ENCODE measurements around the gene GBE1.

Gene GBE1

DNA sequence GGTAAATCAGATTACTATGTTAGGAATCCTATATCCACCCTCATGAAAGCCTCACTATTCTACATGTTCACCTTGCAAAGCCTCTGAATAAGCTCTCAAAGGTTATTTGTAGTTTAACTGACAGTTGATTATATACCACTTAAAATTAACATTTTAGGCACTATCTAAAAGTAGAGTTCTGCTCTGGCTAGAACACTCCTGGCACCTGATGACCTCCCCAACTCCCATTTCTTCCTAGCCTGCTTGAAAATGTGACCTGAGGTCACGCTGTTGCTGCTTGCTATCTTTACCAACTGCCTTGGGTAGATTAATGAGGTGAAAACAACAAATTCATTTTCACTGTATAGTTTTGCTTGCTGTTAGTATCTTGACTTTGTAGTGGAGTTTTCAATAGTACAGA lies 220.7 kb downstream of the GBE1 start:
- no peak overlapping the region for H3K4me3 ChIP-seq (ENCODE audit: low read length, poor library complexity, severe bottlenecking)
- H3K27me3 ChIP-seq (ENCODE audit: insufficient read depth, low read length, poor library complexity, severe bottlenecking), result no peaks in the 10 kb centered on the region
- no peak overlapping the region for H3K4me2 ChIP-seq (ENCODE audit: low read depth, low read length, poor library complexity, severe bottlenecking)
- no peaks in the 10 kb centered on the region for H3K9me2 ChIP-seq (replicated peaks; ENCODE audit: low read depth, low read length)
- no peaks in the 10 kb centered on the region for H3K4me1 ChIP-seq (ENCODE audit: insufficient read depth, low read length, poor library complexity, severe bottlenecking)
- H3F3A ChIP-seq (ENCODE audit: low read depth), result no peaks in the 10 kb centered on the region
- H3K36me3 ChIP-seq (ENCODE audit: insufficient read depth, low read length), result peaks cover 14% of the 10 kb centered on the region; the same call in 1 of the 2 replicates
- H3K9ac ChIP-seq (ENCODE audit: low read depth, low read length, poor library complexity, severe bottlenecking), result no peak overlapping the region
- no peaks in the 10 kb centered on the region for H3K79me2 ChIP-seq (ENCODE audit: insufficient read depth, low read length)
- H2AFZ ChIP-seq (ENCODE audit: low read length), result no peak overlapping the region
- TF ChIP-seq, protein P1, sequence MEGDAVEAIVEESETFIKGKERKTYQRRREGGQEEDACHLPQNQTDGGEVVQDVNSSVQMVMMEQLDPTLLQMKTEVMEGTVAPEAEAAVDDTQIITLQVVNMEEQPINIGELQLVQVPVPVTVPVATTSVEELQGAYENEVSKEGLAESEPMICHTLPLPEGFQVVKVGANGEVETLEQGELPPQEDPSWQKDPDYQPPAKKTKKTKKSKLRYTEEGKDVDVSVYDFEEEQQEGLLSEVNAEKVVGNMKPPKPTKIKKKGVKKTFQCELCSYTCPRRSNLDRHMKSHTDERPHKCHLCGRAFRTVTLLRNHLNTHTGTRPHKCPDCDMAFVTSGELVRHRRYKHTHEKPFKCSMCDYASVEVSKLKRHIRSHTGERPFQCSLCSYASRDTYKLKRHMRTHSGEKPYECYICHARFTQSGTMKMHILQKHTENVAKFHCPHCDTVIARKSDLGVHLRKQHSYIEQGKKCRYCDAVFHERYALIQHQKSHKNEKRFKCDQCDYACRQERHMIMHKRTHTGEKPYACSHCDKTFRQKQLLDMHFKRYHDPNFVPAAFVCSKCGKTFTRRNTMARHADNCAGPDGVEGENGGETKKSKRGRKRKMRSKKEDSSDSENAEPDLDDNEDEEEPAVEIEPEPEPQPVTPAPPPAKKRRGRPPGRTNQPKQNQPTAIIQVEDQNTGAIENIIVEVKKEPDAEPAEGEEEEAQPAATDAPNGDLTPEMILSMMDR (conservative IDR thresholded peaks at IDR 0.05; ENCODE audit: low read length), result no peak
- no peak for TF ChIP-seq EZH2phosphoT487 (IDR thresholded peaks at IDR 0.05; ENCODE audit: borderline replicate concordance)
- H4K20me1 ChIP-seq (ENCODE audit: insufficient read depth, low read length, poor library complexity, severe bottlenecking), result no peaks in the 10 kb centered on the region
- no peaks in the 10 kb centered on the region for H3K9me3 ChIP-seq (ENCODE audit: insufficient read depth, low read depth, low read length)

DNA sequence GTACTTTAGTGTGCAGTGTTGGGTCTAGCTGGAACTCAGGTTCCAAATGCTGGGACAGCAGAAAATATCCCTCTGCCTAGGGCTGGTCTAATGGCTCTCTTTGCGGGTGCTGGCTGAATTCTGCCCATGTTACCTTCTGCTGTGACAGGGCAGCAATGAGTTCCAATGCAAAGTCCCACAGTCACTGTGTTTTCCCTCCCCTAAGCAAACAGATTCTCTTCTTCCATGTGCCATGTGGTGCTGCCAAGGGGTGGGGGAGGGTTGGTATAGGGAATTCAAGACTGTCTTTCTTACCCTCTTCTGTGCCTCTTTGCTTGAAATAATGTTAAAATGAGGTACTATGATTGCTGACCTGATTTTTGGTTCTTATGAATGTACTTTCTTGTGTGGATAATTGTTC lies 229.6 kb downstream of the GBE1 start:
- Histone ChIP-seq H3F3A (ENCODE audit: low read depth) (no peaks in the 10 kb centered on the region), H3K27me3 (ENCODE audit: insufficient read depth, low read length, poor library complexity, severe bottlenecking) (no peaks in the 10 kb centered on the region), H3K9ac (ENCODE audit: low read depth, low read length, poor library complexity, severe bottlenecking) (no peak overlapping the region), H3K36me3 (ENCODE audit: insufficient read depth, low read length) (peaks cover 76% of the 10 kb centered on the region), H3K9me2 (replicated peaks; ENCODE audit: low read depth, low read length) (no peaks in the 10 kb centered on the region), H3K79me2 (ENCODE audit: insufficient read depth, low read length) (no peaks in the 10 kb centered on the region), H4K20me1 (ENCODE audit: insufficient read depth, low read length, poor library complexity, severe bottlenecking) (no peaks in the 10 kb centered on the region), H3K9me3 (ENCODE audit: insufficient read depth, low read depth, low read length) (no peaks in the 10 kb centered on the region), H3K4me1 (ENCODE audit: insufficient read depth, low read length, poor library complexity, severe bottlenecking) (no peaks in the 10 kb centered on the region), H3K4me3 (ENCODE audit: low read length, poor library complexity, severe bottlenecking) (no peak overlapping the region), H3K4me2 (ENCODE audit: low read depth, low read length, poor library complexity, severe bottlenecking) (no peak overlapping the region), H2AFZ (ENCODE audit: low read length) (no peak overlapping the region)
- TF ChIP-seq, protein P1 (conservative IDR thresholded peaks at IDR 0.05; ENCODE audit: low read length), result no peak
- no peak for TF ChIP-seq EZH2phosphoT487 (IDR thresholded peaks at IDR 0.05; ENCODE audit: borderline replicate concordance)

DNA sequence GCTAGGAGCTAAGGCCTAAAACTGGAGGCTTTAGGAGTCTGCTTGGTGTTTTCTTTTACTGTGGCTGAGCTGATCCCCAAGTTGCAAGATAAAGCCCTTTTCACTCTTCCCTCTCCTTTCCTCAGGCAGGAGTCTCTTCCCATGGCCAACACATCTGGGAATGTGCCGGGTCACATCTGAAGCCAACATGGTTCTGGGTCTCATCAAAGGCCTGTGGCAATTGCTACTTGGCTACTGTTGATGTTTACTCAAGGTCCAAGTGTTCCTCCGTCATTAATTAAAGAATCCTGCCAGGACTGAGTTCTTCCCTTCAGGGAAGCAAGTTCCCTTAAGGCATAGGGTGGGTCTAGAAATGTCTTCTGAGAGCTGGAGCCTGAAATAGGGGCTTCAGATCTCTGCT lies 230.2 kb downstream of the GBE1 start:
- Histone ChIP-seq H3K4me1 (ENCODE audit: insufficient read depth, low read length, poor library complexity, severe bottlenecking) (no peaks in the 10 kb centered on the region), H3K4me2 (ENCODE audit: low read depth, low read length, poor library complexity, severe bottlenecking) (no peak overlapping the region), H3K4me3 (ENCODE audit: low read length, poor library complexity, severe bottlenecking) (no peak overlapping the region), H4K20me1 (ENCODE audit: insufficient read depth, low read length, poor library complexity, severe bottlenecking) (no peaks in the 10 kb centered on the region), H3F3A (ENCODE audit: low read depth) (no peaks in the 10 kb centered on the region), H2AFZ (ENCODE audit: low read length) (no peak overlapping the region), H3K27me3 (ENCODE audit: insufficient read depth, low read length, poor library complexity, severe bottlenecking) (no peaks in the 10 kb centered on the region), H3K9me3 (ENCODE audit: insufficient read depth, low read depth, low read length) (no peaks in the 10 kb centered on the region), H3K36me3 (ENCODE audit: insufficient read depth, low read length) (peaks cover 71% of the 10 kb centered on the region), H3K79me2 (ENCODE audit: insufficient read depth, low read length) (no peaks in the 10 kb centered on the region), H3K9me2 (replicated peaks; ENCODE audit: low read depth, low read length) (no peaks in the 10 kb centered on the region), H3K9ac (ENCODE audit: low read depth, low read length, poor library complexity, severe bottlenecking) (no peak overlapping the region)
- TF ChIP-seq, protein P1 (conservative IDR thresholded peaks at IDR 0.05; ENCODE audit: low read length), result no peak
- no peak for TF ChIP-seq EZH2phosphoT487 (IDR thresholded peaks at IDR 0.05; ENCODE audit: borderline replicate concordance)

Data from Loucy (cell line).